ENCODE measurements around the gene PHF1.

PHF1 gene

DNA sequence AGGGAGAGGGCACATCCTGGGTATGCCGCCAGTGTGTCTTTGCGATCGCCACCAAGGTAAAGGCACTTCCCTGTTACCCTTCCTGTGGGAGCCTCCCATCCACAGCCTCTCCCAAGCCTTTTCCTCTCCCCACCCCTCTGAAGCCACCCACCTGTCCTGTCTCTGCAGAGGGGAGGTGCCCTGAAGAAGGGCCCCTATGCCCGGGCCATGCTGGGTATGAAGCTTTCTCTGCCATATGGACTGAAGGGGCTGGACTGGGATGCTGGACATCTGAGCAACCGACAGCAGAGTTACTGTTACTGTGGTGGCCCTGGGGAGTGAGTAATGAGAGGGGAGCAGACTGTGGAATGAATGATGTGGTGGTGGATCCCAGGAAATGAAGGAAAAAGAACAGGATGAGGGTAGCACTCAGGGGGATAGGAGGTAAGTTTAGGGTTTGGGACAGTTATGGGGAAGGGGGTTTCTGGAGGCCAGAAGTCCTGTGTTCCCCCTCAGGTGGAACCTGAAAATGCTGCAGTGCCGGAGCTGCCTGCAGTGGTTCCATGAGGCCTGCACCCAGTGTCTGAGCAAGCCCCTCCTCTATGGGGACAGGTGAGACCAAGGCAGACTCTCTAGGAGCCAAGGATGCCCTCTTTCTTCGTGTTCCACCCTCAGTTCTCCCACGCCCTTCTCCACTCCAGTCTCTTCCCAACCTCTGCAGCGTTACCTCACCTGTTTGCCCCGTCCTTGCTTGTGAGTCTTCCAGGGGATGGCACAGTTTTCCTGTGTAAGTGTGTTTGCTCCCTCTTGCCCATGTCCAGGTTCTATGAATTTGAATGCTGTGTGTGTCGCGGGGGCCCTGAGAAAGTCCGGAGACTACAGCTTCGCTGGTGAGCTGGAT is 2.7 kb downstream of the PHF1 start:
- no peak overlapping the region for H2BK120ac ChIP-seq (ENCODE audit: low read depth, low read length)
- peaks cover 3% of the 10 kb centered on the region for H3K36me3 ChIP-seq (ENCODE audit: control insufficient read depth, insufficient read depth, low read length)
- no CpG with 5 or more reads among the region's 14 CpGs for WGBS (ENCODE audit: extremely low coverage, insufficient coverage, low lambda C conversion rate)
- no peak overlapping the region for H3K27ac ChIP-seq (ENCODE audit: low read depth, low read length)
- peaks cover 16% of the 10 kb centered on the region for H3K79me1 ChIP-seq (ENCODE audit: low read length)
- peaks cover under 1% of the 10 kb centered on the region for H3K4me1 ChIP-seq (ENCODE audit: control insufficient read depth, low read depth, low read length)
- H3K27me3 ChIP-seq (ENCODE audit: insufficient read depth, low read length, poor library complexity), result no peaks in the 10 kb centered on the region
- H2BK15ac ChIP-seq (replicated peaks; ENCODE audit: low read depth), result no peak overlapping the region
- no peak overlapping the region for H2BK5ac ChIP-seq (ENCODE audit: low read length)
- H4K5ac ChIP-seq (ENCODE audit: low read length), result no peak overlapping the region
- H3K56ac ChIP-seq (ENCODE audit: low read length), result no peak overlapping the region
- DNase-seq, result no peak
- peaks cover 23% of the 10 kb centered on the region for H3K79me2 ChIP-seq (ENCODE audit: control insufficient read depth, insufficient read depth, low read length)
- H3K18ac ChIP-seq (ENCODE audit: low read length), result no peak overlapping the region
- H3K4ac ChIP-seq (ENCODE audit: low read depth, low read length), result no peak overlapping the region
- H4K8ac ChIP-seq (ENCODE audit: low read depth, low read length), result no peak overlapping the region
- H3K4me2 ChIP-seq (ENCODE audit: low read length), result no peak overlapping the region
- H3K4me3 ChIP-seq (ENCODE audit: low read length), result no peak overlapping the region
- H3K23ac ChIP-seq (ENCODE audit: low read length), result peak overlapping the region; percentile 34
- H3K9ac ChIP-seq (ENCODE audit: low read length), result no peak overlapping the region
- no peak overlapping the region for H2AK5ac ChIP-seq (ENCODE audit: low read length)

DNA sequence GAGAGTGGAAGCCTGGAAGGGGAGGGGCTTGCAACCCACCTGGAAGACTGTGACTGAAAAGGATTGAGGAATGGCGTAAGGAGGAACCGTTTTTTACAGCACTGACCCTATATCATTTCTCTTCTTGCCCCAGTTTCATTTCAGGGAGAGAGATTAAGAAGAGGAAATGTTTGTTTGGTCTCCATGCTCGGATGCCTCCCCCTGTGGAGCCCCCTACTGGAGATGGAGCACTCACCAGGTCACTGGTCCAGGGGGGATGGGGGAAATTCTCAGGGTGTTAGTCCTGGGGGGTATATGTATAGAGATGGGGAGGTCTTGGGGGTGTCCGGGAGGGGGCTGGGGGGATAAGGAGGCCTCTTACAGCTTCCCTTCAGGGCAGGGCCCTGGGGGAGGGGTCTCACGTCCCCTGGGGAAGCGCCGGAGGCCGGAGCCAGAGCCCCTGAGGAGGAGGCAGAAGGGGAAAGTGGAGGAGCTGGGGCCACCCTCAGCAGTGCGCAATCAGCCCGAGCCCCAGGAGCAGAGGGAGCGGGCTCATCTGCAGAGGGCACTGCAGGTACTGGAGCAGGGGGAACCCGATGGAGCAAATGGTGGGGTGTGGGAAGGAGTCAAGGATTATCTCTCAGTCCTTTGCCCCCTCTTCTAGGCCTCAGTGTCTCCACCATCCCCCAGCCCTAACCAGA is 3.9 kb downstream of the PHF1 start:
- WGBS (ENCODE audit: extremely low coverage, insufficient coverage, low lambda C conversion rate), result no CpG with 5 or more reads among the region's 12 CpGs
- peaks cover 3% of the 10 kb centered on the region for H3K36me3 ChIP-seq (ENCODE audit: control insufficient read depth, insufficient read depth, low read length)
- H3K56ac ChIP-seq (ENCODE audit: low read length), result no peak overlapping the region
- H3K27ac ChIP-seq (ENCODE audit: low read depth, low read length), result no peak overlapping the region
- H4K5ac ChIP-seq (ENCODE audit: low read length), result no peak overlapping the region
- H3K4me3 ChIP-seq (ENCODE audit: low read length), result no peak overlapping the region
- peaks cover 7% of the 10 kb centered on the region for H3K4me1 ChIP-seq (ENCODE audit: control insufficient read depth, low read depth, low read length)
- H2BK15ac ChIP-seq (replicated peaks; ENCODE audit: low read depth), result no peak overlapping the region
- peaks cover 16% of the 10 kb centered on the region for H3K79me1 ChIP-seq (ENCODE audit: low read length)
- peak; percentile 45 for DNase-seq
- H3K79me2 ChIP-seq (ENCODE audit: control insufficient read depth, insufficient read depth, low read length), result peaks cover 23% of the 10 kb centered on the region
- no peak overlapping the region for H4K8ac ChIP-seq (ENCODE audit: low read depth, low read length)
- H3K27me3 ChIP-seq (ENCODE audit: insufficient read depth, low read length, poor library complexity), result no peaks in the 10 kb centered on the region
- no peak overlapping the region for H3K4ac ChIP-seq (ENCODE audit: low read depth, low read length)
- H2AK5ac ChIP-seq (ENCODE audit: low read length), result no peak overlapping the region
- H3K23ac ChIP-seq (ENCODE audit: low read length), result no peak overlapping the region
- H3K9ac ChIP-seq (ENCODE audit: low read length), result no peak overlapping the region
- no peak overlapping the region for H3K4me2 ChIP-seq (ENCODE audit: low read length)
- H2BK5ac ChIP-seq (ENCODE audit: low read length), result no peak overlapping the region
- no peak overlapping the region for H2BK120ac ChIP-seq (ENCODE audit: low read depth, low read length)
- no peak overlapping the region for H3K18ac ChIP-seq (ENCODE audit: low read length)

GRCh38 chr6:33415831-33416230 is 5.0 kb downstream of the PHF1 start:
- no peak for DNase-seq
- no peak overlapping the region for H2BK15ac ChIP-seq (replicated peaks; ENCODE audit: low read depth)
- H4K8ac ChIP-seq (ENCODE audit: low read depth, low read length), result no peak overlapping the region
- no CpG with 5 or more reads among the region's 9 CpGs for WGBS (ENCODE audit: extremely low coverage, insufficient coverage, low lambda C conversion rate)
- H2BK5ac ChIP-seq (ENCODE audit: low read length), result no peak overlapping the region
- no peak overlapping the region for H3K23ac ChIP-seq (ENCODE audit: low read length)
- peaks cover 3% of the 10 kb centered on the region for H3K36me3 ChIP-seq (ENCODE audit: control insufficient read depth, insufficient read depth, low read length)
- H3K27me3 ChIP-seq (ENCODE audit: insufficient read depth, low read length, poor library complexity), result no peaks in the 10 kb centered on the region
- H3K79me1 ChIP-seq (ENCODE audit: low read length), result peaks cover 16% of the 10 kb centered on the region
- H3K79me2 ChIP-seq (ENCODE audit: control insufficient read depth, insufficient read depth, low read length), result peaks cover 23% of the 10 kb centered on the region
- H3K4me3 ChIP-seq (ENCODE audit: low read length), result no peak overlapping the region
- H3K9ac ChIP-seq (ENCODE audit: low read length), result peak overlapping the region; percentile 29
- H3K56ac ChIP-seq (ENCODE audit: low read length), result no peak overlapping the region
- peaks cover 7% of the 10 kb centered on the region for H3K4me1 ChIP-seq (ENCODE audit: control insufficient read depth, low read depth, low read length)
- H3K4me2 ChIP-seq (ENCODE audit: low read length), result no peak overlapping the region
- H4K5ac ChIP-seq (ENCODE audit: low read length), result no peak overlapping the region
- no peak overlapping the region for H2BK120ac ChIP-seq (ENCODE audit: low read depth, low read length)
- H3K18ac ChIP-seq (ENCODE audit: low read length), result no peak overlapping the region
- H2AK5ac ChIP-seq (ENCODE audit: low read length), result no peak overlapping the region
- no peak overlapping the region for H3K4ac ChIP-seq (ENCODE audit: low read depth, low read length)
- no peak overlapping the region for H3K27ac ChIP-seq (ENCODE audit: low read depth, low read length)

GRCh38 chr6:33416386-33417127 is 5.7 kb downstream of the PHF1 start:
- no CpG with 5 or more reads among the region's 12 CpGs for WGBS (ENCODE audit: extremely low coverage, insufficient coverage, low lambda C conversion rate)
- Histone ChIP-seq H3K9ac (ENCODE audit: low read length) (peak overlapping the region; percentile 71), H3K56ac (ENCODE audit: low read length) (peak overlapping the region; percentile 78), H3K23ac (ENCODE audit: low read length) (no peak overlapping the region), H3K27me3 (ENCODE audit: insufficient read depth, low read length, poor library complexity) (no peaks in the 10 kb centered on the region), H2AK5ac (ENCODE audit: low read length) (no peak overlapping the region), H3K18ac (ENCODE audit: low read length) (no peak overlapping the region), H4K8ac (ENCODE audit: low read depth, low read length) (no peak overlapping the region), H3K4me1 (ENCODE audit: control insufficient read depth, low read depth, low read length) (peaks cover 7% of the 10 kb centered on the region), H4K5ac (ENCODE audit: low read length) (no peak overlapping the region), H2BK5ac (ENCODE audit: low read length) (no peak overlapping the region), H2BK15ac (replicated peaks; ENCODE audit: low read depth) (no peak overlapping the region), H3K79me2 (ENCODE audit: control insufficient read depth, insufficient read depth, low read length) (peaks cover 21% of the 10 kb centered on the region), H3K4me2 (ENCODE audit: low read length) (peak overlapping the region; percentile 63), H3K36me3 (ENCODE audit: control insufficient read depth, insufficient read depth, low read length) (peaks cover 3% of the 10 kb centered on the region), H3K4ac (ENCODE audit: low read depth, low read length) (no peak overlapping the region), H3K27ac (ENCODE audit: low read depth, low read length) (no peak overlapping the region), H2BK120ac (ENCODE audit: low read depth, low read length) (no peak overlapping the region), H3K4me3 (ENCODE audit: low read length) (peak overlapping the region; percentile 67), H3K79me1 (ENCODE audit: low read length) (peaks cover 18% of the 10 kb centered on the region)
- no peak for DNase-seq

DNA sequence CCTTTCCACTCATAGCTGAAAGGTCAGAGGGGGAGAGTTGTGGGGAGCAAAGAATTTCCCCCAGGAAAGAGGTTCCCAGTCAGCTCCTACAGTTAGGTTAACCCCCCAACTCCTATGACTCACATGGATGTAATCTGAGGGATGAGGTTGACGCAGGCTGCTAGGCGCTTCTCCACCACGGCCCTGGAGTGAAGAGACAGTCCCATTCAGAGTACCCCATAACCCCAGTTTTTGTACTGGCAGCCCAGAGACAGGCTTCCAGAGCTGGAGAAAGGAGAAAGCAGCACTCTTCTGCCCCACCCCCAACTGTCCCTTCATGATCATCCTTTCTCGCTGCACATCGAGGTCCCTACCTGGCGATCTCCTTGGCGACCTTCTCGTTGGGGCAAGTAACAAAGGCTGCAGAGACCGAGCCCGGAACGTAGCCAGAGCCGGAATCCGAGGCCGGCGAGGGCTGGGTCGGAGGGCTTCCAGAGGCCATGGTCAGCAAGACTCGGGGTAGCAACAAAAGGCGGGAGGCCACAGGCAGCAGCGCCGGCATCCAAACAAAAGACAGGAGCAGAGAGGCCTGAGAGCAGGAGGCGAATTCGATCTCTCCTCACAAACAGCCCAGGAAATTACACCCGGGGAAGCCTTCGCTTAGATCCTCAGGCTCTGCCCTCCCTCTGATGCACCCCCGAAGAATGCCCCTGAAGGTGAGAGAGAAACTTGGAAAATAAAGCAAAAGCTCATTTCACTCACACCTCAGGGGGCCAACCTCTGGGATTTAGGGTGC is 6.5 kb downstream of the PHF1 start:
- H2BK5ac ChIP-seq (ENCODE audit: low read length), result no peak overlapping the region
- peaks cover 27% of the 10 kb centered on the region for H3K79me2 ChIP-seq (ENCODE audit: control insufficient read depth, insufficient read depth, low read length)
- H3K27me3 ChIP-seq (ENCODE audit: insufficient read depth, low read length, poor library complexity), result no peaks in the 10 kb centered on the region
- H3K79me1 ChIP-seq (ENCODE audit: low read length), result peaks cover 21% of the 10 kb centered on the region
- DNase-seq, result peak; percentile 46
- H3K27ac ChIP-seq (ENCODE audit: low read depth, low read length), result peak overlapping the region; percentile 62
- peak overlapping the region; percentile 78 for H3K56ac ChIP-seq (ENCODE audit: low read length)
- H3K18ac ChIP-seq (ENCODE audit: low read length), result no peak overlapping the region
- WGBS (ENCODE audit: extremely low coverage, insufficient coverage, low lambda C conversion rate), result no CpG with 5 or more reads among the region's 25 CpGs
- H3K4me2 ChIP-seq (ENCODE audit: low read length), result peak overlapping the region; percentile 63
- H3K23ac ChIP-seq (ENCODE audit: low read length), result no peak overlapping the region
- no peak overlapping the region for H2BK120ac ChIP-seq (ENCODE audit: low read depth, low read length)
- no peak overlapping the region for H2BK15ac ChIP-seq (replicated peaks; ENCODE audit: low read depth)
- H3K4ac ChIP-seq (ENCODE audit: low read depth, low read length), result peak overlapping the region; percentile 66
- peak overlapping the region; percentile 67 for H3K4me3 ChIP-seq (ENCODE audit: low read length)
- H3K36me3 ChIP-seq (ENCODE audit: control insufficient read depth, insufficient read depth, low read length), result peaks cover 3% of the 10 kb centered on the region
- no peak overlapping the region for H4K8ac ChIP-seq (ENCODE audit: low read depth, low read length)
- H3K9ac ChIP-seq (ENCODE audit: low read length), result peak overlapping the region; percentile 71
- peaks cover 7% of the 10 kb centered on the region for H3K4me1 ChIP-seq (ENCODE audit: control insufficient read depth, low read depth, low read length)
- H4K5ac ChIP-seq (ENCODE audit: low read length), result no peak overlapping the region
- no peak overlapping the region for H2AK5ac ChIP-seq (ENCODE audit: low read length)
